ENCODE data around the gene PAFAH1B1.

GRCh38 chr17:2701161-2701995, 107.9 kb downstream of the PAFAH1B1 start:
- TF ChIP-seq POLR2A (IDR thresholded peaks at IDR 0.05), result no peak
- no peak for TF ChIP-seq CTCF (IDR thresholded peaks at IDR 0.05)

All from adrenal gland (tissue), 5 donors.